Transverse colon (tissue), 4 donors: Measurements from ENCODE around the gene PHETA1.

Source experiments
- CTCF ChIP-seq, 5 experiments: fragments of 200-600 bp in 3 of 5; fragments of 450-650 bp in 2 of 5; sonication (generic) in 3 of 5; IDR thresholded peaks; 1 replicate in 2 of 5; 2 replicates in 3 of 5; pipeline ENCODE4 v1.5.1; 2016 to 2017; ENCODE audit warnings: antibody characterized with exemption in 5 of 5, inconsistent platforms in 3 of 5, mild to moderate bottlenecking in 2 of 5, moderate library complexity in 1 of 5
- POLR2AphosphoS5 ChIP-seq, 3 donors: sonication (generic); formaldehyde crosslinking; IDR thresholded peaks; one replicate each; pipeline ENCODE4 v1.6.1; 2016; ENCODE audit warnings: antibody characterized with exemption in 3 of 3

- TF ChIP-seq POLR2AphosphoS5 (IDR thresholded peaks at IDR 0.05) (no peak), CTCF (IDR thresholded peaks at IDR 0.05) (no peak)
These were observed 15.7 kb upstream of the PHETA1 start for GRCh38 chr12:111384596-111384995.
